NT2/D1 (cell line): ENCODE measurements around the gene EWSR1.

Experiments
- SUZ12 ChIP-seq: IDR thresholded peaks from 2 replicates; pipeline ENCODE4 v1.6.1; 2011; ENCODE audit not compliant: insufficient read length, insufficient read depth; ENCODE audit errors: extremely low read depth
- YY1 ChIP-seq: IDR thresholded peaks from 2 replicates; pipeline ENCODE4 v1.6.1; 2011; ENCODE audit not compliant: insufficient read length, insufficient read depth
- ZNF274 ChIP-seq: IDR thresholded peaks from 2 replicates; pipeline ENCODE4 v1.6.1; 2011; ENCODE audit warnings: mild to moderate bottlenecking, low read depth, low read length

- TF ChIP-seq YY1 (no peak), ZNF274 (no peak), SUZ12 (no peak)
Observed at GRCh38 chr22:29256606-29257325, 11.3 kb upstream of the EWSR1 start.
